GM19043 (cell line): ENCODE data around the gene FUT4.
"Not testable (repeated sequence)": the region's sequence is repeated elsewhere in the genome, so short reads cannot be mapped to it uniquely, and the experiment has no call there.

ENCODE experiments used
- ATAC-seq: cut with Tn5 transposase; IDR thresholded peaks from one replicate; pipeline ENCODE4 v1.9.1; 2021; ENCODE audit warnings: low read depth; ENCODE audit not compliant: unreplicated experiment

The FUT4 gene

GRCh38 chr11:94528551-94528950 is 15.2 kb upstream of the FUT4 start:
- ATAC-seq, result no peak

GRCh38 chr11:94532211-94532610 is 11.5 kb upstream of the FUT4 start:
- ATAC-seq, result no peak

GRCh38 chr11:94533206-94533605 is 10.5 kb upstream of the FUT4 start:
- ATAC-seq, result no peak

DNA sequence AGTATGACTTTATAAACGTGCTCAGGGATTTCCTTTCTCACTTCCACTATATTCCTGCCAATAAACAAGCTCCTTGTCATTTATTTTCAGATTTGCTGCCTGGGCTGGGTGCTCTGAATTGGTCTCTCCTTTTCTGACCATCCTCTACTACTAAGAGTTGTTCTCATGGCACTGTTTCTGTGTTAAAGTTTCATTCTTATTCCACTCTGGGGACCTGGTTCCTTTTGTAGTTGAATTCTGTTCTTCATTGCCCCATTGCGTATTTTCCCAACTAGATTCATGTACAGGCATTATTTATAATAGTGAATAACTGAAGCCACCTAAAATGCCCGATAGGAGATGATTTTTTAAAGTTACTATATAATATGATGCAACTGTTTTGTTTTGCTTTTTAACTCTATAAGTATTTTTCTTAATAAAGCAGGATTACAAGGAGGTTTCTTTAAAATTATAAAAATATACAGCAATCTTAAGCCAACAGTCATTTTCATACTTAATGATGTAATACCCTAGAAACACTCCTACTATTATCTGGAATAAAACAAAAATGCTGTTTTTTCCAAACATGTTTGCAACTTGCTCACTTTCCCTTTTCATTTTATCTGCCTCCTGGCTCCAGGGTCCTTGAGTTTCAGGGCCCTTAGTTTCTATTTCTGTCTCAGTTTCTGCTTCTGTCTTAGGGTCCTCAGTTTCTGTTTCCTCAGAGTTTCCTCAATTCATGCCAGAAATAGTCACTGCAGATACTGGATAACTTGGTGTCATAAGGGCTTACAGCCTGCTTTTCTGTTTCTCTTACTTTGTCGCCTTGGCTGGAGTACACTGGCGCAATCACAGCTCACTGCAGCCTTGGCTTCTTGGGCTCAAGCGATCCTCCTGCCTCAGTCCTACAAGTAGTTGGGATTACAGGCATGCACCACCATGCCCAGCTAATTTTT is 9.8 kb upstream of the FUT4 start:
- no peak for ATAC-seq

DNA sequence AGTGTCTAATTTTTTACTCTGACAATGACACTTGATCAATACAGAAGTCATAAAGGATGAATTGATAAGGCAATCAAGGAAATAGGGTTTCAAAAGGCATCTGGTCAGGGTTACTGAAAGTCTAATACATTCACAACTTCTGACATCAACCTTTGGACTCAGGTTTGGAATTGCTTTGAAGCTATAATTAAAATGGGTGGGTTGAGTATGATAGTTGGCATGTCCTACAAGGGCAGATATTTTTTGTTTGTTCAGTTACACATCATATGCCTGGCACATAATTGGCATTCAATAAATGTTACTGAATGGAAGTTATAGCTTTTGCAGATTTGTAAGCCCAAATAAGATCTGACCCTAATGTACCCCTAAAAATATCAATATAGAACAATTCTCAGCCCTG is 7.3 kb upstream of the FUT4 start:
- no peak for ATAC-seq

DNA sequence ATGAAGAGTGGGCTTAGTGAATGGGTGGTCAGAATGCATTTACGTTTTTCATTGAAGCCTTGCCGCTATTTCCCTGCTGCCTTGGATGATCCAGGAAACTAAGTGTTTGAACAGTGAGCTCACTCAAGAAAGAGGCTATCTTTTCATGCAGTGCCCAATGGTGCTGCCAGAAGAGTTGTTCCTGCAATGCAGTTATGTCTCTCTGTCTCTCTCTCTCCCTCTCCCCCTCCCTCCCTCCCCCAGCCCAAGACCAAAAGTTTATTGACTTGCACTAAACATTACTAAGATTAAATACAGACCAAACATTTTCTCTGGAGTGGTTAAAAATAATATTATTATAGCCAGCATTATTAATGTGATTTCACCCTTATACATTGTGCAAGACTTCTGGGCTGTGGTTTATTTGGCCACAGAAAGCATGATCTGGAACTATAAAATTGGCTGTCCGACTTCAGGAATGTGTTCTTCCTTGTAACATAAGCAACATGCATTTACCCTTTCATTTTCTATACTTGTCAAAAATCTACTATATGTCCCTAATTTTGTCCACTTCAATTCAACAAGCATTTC is 6.6 kb upstream of the FUT4 start:
- ATAC-seq, result no peak

GRCh38 chr11:94539420-94539819 is 4.3 kb upstream of the FUT4 start:
- no peak for ATAC-seq

- ATAC-seq, result no peak
Measured at GRCh38 chr11:94544646-94545263, 1.0 kb downstream of the FUT4 start.

GRCh38 chr11:94545264-94546161 is 1.8 kb downstream of the FUT4 start:
- no peak for ATAC-seq

DNA sequence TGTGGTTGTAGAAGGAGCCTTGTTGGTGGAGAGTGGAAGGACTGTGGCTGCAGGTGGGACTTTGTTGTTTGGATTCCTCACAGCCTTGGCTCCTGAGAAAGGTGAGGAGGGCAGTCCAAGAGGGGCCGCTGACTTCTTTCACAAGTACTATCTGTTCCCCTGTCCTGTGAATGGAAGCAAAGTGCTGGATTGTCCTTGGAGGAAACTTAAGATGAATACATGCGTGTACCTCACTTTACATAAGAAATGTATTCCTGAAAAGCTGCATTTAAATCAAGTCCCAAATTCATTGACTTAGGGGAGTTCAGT is 2.4 kb downstream of the FUT4 start:
- ATAC-seq, result no peak

- no peak for ATAC-seq
Measured at GRCh38 chr11:94546886-94547285, 3.2 kb downstream of the FUT4 start.

- ATAC-seq, result no peak
Measured at GRCh38 chr11:94549146-94549545, 5.4 kb downstream of the FUT4 start.

- ATAC-seq, result no peak
Measured at GRCh38 chr11:94550513-94550912, 6.8 kb downstream of the FUT4 start.

DNA sequence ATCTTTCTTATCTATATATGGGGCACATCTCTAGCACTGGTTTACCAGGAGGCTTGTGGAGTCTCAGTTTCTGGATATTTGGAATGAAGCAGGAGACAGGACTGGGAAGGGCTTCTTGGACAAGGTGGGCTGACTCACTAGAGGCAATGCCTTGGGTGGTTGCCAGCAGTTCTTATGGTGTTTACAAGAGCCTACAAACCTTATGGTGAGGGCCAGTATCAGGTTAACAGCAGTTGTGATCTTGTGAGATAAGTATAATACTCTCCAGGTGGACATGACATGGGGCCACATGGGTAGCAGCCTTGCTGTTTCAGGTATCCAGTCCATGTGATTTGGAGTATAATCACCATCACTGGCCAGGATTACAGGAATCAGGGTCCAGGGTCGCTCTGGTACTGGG is 10.2 kb downstream of the FUT4 start:
- no peak for ATAC-seq

DNA sequence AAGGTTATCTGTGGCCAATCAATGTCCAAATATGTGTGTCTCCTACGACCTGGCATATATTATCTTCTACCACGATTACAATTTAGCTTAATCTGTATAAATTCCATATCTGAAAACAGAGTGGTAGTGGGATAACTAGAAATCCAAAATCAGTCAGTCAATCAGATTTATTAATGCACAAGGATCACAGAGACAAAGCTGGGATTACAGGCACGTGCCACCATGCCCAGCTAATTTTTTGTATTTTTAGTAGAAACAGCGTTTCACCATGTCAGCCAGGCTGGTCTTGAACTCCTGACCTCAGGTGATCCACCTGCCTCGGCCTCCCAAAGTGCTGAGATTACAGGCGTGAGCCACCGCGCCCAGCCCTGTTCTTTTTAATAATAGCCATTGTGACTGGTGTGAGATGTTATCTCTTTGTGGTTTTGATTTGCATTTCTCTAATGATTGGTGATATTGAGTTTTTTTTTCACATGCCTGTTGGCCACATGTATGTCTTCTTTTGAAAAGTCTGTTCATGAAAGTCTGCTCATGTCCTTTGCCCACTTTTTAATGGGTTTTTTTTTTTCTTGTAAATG is 12.1 kb downstream of the FUT4 start:
- ATAC-seq, result not testable (repeated sequence)

- no peak for ATAC-seq
Measured at GRCh38 chr11:94557421-94557820, 13.7 kb downstream of the FUT4 start.

- ATAC-seq, result no peak
Measured at GRCh38 chr11:94557992-94558391, 14.3 kb downstream of the FUT4 start.

- no peak for ATAC-seq
Measured at GRCh38 chr11:94558468-94558867, 14.7 kb downstream of the FUT4 start.

GRCh38 chr11:94558932-94559331 is 15.2 kb downstream of the FUT4 start:
- ATAC-seq, result no peak

DNA sequence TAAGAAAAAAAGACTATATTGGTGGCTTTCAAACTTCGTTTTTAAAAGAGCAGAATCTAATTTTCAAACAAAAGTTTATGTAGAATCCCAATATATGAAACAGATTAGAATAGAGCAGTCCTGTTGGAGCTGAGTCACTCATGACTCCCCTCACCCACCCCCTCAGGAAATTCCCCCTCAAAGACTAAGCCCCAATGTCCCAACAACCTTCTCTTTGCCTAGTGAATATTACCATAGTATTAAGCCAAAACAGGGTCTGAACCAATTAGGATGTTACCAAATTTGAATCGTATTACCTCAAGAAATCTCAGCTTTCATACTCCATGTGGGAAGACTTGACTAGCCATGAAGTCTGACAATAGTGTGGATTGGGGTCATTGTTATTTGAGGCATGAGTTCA is 15.6 kb downstream of the FUT4 start:
- ATAC-seq, result no peak

DNA sequence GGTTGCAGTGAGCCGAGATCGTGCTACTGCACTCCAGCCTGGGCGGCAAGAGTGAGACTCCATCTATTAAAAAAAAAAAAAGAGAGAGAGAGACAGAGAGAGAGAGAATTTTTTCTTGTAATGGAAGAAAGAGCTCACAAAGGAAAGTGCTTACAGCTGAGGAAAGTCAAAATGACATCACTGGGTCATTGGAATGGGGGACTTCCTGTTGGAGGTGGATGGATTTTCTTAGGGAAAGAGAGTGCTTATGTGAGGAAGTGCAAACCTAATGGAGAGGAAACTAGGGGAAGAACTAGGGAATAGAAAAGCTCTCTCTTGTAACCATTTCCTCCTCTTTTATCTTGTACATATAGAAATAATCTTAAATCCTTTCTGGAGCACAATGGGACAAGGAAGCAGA is 17.1 kb downstream of the FUT4 start:
- ATAC-seq, result no peak
